Activated T-cell treated with anti-CD3 and anti-CD28 coated beads for 4 hours (primary cell): ENCODE data around the gene TUBB2A.
"Not testable (repeated sequence)": the region's sequence is repeated elsewhere in the genome, so short reads cannot be mapped to it uniquely, and the experiment has no call there.

Experiments used
- DNase-seq: peaks from one replicate; pipeline ENCODE4 v3.0.0-alpha.2; 2020

TUBB2A gene

DNA sequence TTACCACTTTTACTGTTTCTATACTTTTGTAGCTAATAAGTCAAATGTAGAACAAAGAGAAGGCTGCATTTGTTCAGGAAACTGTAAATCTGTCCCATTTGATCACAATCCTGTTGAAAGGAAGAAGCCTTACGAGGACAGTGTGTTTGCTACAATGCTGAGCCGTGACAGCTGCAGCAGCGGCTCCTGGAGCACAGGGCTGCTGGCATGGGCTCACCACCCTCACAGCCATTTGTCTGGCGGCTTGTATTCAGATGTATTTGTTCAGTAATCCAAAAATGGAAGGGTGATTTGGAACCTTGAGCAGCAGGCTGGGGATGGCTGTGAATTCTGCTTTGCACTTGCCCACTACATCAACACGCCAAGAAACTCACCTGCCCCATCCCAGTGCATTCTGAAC lies 5.7 kb downstream of the TUBB2A start:
- DNase-seq = no peak

DNA sequence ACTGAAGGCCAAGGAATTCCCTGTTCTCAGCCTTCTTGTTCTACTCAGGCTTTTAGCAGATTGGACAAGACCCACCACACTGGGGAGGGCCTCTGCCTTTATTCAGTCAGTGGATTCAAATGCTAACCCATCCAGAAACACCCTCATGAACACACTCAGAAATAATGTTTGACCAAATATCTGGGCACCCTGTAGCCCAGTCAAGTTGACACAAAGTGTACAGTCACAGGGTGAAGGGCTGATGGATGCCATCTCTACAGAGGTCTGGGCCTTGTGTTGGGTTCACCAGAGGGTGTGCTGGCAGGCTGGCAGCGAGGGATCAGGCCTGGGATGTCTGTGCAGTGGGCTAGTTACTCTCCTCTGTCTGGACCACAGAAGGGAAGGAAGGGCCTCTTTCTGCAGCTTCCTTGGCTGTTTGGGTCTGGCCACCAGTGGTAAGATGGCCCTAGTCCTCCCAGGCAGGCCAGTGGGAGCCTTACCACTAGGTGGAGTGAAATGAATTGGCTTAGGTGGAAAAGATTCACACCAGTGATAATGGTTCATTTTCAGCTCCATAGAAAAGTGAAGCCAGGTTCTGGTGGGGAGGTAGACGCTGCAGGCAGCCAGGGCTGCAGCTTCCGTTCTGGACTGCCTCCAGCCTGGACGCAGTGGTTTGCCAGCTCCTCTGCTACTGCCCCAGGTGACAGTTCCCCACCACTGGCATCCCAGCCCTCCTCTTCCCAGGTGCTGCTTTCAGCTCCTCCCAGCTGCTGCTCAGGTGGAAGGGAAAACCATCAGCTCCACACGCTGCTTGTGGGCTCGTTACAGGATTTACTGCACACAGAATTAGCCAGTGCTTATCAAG lies 9.2 kb downstream of the TUBB2A start:
- no peak for DNase-seq

DNA sequence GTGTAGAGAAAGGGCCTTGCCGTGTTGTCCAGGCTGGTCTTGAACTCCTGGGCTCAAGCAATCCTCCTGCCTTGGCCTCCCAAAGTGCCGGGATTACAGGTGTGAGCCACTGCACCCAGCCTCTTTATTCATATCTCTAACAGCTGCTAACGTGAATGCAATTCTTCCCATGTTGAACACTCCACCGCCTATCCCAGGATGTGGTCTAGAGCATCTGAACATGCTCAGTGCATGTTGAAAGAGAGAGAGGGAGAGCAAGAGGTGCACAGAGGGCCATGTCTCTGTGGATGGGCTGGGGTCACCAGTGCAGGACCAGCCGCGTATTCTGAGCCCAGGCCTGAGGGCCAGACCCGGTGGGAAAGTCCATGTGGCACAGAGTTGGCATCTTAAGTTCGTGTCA lies 12.8 kb downstream of the TUBB2A start:
- no peak for DNase-seq

DNA sequence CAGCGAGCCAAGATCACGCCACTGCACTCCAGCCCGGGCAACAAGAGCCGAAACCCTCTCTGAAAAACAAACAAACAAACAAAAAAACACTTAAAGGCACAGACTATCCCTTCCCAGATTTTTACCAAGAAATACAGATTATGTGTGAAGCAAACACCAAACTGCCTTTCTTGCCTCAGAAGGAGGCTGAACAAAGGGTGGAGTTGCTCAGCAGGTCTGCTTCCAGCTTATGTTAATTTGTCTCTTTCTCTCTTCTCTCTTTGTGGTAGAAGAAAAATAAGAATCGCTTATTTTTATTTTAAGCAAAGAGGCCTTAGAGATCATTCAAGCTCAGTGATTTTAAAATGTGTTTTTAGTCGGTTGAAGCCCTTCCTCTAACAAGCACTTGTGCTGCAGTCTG lies 14.2 kb downstream of the TUBB2A start:
- DNase-seq = no peak

DNA sequence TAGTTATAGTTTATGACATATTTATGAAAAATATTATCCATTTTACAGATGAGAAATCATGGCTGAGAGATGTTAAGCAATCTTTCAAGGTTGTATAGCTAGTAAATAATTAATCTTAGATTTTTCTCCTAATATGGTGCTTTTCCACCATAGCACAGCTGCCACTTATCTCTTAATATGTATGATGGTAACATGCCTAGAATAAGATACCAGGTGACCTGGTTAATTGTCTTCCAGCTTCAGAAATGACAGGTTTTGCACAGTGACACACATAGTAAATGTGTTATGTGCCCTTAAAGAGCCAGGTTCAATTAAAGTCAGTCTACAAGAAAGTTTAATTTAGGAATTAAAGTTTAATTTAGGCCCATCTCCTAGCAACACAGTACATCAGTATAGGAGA lies 14.8 kb downstream of the TUBB2A start:
- no peak for DNase-seq

DNA sequence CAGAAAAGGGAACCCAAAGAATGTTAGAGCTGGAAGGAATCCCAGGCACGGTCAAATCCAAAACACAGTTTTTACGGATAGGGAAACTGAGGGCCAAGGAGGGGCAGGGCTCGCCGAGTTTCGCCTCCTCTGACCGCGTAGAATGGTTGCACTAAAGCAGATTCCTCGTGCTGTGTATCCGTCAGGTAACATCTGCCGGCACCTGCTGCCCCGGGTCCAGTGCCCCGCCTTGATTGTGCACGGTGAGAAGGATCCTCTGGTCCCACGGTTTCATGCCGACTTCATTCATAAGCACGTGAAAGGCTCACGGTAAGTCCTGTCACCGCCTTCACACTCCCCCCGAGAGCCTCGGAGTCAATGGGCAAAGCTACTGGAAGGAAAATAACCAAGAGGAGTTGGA lies 17.1 kb downstream of the TUBB2A start:
- no peak for DNase-seq

DNA sequence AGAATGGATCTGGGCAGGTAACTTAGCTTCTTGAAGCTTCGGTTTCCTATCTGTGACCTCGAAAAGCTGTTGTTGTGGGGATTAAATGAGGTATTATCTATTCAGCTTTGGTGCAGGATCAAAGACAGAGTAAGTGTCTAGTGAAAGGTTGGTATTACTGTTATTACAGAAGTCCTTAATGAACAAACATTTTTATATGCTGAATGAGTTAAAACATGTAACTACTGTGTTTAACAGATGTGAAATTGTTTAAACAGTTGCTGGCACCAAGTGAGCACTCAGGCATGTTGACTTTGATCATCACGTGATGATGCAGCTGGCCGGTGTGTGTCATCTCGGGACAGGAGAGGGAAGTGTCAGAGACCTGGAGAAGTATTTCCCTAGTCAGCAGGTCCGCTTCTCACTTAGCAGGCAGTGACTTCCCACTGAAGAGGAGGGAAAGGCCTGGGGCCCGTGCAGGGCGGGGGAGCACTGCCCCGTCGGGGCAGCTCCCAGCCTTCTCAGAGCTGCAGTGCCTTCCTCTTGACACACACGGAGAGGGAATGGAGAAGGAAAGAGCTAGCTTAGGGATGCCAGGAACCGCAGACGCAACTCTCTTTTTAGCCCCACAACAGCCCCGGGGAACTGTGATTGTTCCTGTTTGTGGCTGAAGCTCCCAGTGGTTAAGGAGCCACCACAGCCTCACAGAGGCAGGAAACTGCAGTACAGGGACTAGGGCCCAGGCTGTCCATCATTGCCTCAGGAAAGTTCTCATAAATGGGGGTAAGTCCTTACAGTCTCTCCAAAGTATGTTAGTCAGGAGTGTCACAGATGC lies 18.0 kb downstream of the TUBB2A start:
- no peak for DNase-seq

DNA sequence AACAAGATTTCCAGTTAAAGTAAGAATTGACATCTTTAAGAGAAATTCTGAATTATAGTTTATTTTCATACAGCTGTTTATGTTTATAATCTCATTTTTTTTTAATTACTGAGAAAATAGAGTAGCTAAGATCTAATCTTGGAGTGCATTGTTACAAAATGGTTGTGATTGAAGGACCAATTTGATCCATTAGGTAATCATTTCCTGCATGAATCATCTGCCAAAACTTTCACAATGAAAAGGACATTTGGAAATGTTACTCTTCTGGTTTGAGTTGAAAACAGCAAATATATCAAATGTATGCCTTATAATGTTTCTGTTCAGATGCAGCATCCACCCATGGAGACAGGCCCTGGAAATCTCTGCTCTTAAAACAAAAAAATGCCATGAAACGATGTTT lies 19.0 kb downstream of the TUBB2A start:
- DNase-seq = no peak

DNA sequence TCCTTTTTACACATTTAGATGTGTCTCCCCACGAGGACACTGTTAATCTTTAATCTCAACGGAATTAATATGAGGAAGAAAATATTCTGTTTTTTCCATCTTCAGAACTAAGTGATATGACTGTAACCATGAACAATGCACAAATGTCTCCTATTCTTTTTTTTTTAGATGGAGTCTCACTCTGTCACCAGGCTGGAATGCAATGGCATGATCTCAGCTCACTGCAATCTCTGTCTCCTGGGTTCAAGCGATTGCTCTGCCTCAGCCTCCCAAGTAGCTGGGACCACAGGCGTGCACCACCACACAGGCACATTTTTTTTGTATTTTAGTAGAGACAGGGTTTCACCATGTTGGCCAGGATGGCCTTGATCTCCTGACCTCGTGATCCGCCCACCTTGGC lies 19.5 kb downstream of the TUBB2A start:
- DNase-seq = not testable (repeated sequence)

DNA sequence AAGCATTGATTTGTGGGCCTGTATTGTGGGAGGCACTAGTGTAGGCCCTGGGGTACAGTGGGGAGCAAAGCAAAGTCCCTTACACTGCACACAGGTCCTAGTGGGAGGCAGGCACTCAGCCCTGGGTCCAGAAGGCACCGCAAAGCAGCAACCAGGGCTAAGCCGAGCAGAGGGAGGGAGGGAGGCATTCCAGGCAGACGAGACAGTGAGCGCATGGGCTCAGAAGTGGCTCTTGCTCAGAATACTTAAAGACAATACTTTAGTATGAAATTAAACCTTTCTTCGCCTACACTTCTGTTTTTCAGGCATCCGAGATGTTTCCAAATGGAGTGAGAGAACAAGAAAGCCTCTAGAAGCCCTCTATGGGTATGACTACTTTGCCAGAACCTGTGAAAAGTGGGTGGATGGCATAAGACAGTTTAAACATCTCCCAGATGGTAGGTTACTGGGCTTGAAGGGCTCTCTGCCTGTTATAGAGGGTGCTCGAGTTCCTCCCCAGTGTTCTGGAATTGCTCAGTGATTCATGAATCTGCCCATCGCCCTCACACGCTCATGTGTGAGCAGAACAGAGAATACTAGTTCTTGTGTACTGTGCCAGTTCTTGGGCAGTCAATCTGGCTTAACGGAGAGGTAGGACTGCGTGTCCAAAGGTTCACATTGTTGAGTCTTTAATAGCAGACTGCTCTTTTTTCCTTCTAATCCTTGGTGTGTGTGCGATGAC lies 20.1 kb downstream of the TUBB2A start:
- no peak for DNase-seq

DNA sequence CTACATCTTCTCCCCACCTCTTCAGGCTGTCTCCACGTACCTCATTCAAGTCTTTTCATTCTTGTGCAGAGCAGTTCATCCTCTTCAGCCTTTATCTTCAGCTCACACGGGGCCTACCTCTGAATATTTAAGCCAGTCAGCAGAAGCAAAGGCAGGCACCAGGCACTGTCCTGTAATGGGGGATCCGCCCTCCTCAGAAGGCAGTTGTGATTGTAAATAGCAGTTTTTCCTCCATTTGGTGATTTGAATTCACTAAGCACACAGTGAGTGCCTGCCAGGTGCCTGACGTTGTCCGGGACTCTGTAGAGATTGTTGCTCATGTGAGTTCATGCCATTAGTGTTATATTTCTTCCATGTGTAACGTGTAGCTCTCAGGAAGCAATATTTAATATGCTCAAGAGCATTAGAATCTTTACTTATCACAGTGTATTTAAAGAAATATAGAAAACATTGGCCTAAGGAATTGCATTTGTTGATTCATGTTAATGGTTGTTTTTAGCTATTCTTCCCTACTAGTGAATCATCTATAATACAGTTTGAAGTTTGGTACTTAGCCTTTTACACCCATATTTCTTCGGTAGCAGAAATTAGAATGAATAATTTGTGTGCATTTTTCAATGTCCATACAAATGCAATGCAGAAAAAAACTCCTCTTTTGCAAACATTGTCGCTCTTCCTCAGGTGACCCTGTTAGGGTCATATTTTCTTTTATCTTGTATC lies 20.9 kb downstream of the TUBB2A start:
- no peak for DNase-seq

DNA sequence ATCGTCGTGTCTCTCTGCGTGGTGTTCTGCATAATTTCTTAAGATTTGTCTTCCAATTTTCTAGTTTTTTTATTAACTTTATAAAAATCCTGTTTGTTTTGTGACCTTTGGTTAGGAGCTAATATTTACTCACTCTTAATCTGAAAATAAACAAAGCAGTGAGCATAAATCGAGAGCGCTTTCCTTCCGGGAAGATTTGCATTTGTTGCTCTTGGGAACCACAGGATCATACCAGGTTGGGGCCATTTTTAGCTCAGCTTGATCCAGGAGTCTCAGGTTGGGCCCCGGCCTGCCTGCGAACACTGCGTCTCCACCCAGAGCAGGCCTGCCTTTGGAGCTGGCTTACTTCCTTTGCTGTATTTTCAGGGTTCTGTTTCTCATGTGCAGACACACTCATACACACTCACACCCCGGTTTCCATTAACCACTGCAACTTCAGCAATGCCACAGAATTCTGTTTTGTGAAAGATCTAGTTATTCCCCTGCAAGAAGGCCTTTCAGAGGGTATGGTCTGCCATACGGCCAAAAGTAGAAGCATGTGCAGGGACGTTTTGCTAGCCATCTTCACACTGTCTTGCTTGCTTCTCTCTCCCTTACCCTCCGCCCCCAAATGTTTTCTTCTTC lies 21.6 kb downstream of the TUBB2A start:
- no peak for DNase-seq

DNA sequence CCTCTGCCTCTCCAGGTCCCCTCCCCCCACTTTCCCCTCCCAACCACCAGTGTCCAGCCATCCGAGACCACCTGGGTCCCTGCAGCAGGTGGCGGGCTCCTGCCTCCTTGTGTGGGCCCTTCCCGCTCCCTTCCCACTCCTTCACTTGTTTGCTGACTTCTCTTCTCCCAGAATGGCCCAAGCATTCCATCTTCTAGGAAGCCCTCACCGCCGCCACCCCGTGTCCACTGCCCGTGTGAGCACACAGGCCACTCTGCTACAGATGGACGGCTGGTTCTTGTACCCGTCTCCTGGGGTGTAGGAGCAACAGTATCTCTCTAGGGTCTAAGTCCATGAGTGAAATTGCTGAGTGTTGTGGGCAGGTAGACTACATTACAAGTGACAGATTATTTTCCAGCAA lies 23.8 kb downstream of the TUBB2A start:
- no peak for DNase-seq

DNA sequence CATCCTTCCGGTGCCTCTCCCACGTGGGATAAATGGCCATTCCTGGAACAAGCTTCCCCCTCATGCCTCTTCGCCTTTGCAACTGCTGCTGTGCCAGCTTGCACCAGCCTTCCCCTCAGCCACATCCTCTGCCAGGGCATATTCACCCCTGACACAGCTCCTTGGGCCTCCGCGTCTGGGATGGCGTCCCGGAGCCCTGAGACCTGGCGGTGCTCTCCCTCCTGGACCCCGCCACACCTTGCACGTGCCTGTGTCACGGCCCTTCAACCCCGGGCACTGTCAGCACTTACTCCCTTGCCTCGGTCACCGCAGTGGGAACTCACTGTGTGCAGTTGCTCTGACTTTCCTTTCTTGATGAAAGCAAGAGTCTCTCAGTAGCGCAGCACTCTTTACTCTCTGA lies 25.6 kb downstream of the TUBB2A start:
- no peak for DNase-seq

DNA sequence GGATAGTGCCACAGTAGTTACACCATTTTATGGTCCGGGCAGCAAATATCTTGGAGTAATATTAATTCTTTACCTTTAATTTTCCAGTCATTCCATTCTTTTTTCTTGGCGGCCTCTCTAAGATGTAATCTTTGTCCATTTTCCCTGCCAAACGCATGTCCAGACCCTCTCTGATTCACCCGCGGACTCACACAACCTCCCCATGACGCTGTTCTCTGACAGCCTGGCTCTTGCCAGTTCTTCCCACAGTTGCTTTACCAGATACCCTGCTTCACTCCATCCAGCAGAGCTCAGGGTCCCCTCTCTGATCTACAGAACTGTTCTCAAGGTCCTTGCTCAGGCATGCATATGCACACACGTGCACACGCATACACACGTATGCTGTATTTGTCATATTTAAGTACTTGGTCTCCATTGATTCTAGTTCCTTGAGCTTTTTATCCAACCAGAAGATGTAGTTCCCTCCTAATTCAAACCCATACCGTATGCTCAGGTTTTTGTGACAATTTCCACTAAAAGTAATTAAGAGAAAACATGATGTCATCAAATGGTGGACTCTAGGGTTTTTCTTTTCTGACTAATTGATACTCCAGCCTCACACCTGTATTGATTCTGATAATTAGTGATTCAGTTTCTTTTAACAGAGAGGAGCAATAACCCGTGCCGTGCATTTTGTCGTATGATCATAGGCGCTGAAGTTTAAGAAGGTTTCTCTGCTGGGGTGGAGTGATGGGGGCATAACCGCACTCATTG lies 28.8 kb downstream of the TUBB2A start:
- DNase-seq = no peak

DNA sequence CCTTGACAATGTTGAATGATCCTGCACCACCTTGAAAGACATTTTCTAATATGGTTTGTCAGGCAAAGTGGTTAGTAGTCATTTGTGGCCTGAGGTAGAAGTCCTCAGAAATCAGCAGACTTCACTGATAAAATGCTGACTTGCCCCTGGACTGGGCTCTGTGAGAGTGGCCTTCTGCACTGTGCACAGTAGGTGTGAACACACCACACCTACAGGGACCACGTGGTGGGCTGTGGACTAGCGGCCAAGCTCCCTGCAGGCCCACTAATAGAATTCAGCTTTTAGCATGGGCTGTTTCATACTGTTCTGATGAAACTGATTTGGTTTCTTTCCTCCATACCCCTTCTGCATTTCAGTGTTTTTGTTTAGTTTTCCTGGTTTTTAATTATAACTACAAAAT lies 31.5 kb downstream of the TUBB2A start:
- no peak for DNase-seq

DNA sequence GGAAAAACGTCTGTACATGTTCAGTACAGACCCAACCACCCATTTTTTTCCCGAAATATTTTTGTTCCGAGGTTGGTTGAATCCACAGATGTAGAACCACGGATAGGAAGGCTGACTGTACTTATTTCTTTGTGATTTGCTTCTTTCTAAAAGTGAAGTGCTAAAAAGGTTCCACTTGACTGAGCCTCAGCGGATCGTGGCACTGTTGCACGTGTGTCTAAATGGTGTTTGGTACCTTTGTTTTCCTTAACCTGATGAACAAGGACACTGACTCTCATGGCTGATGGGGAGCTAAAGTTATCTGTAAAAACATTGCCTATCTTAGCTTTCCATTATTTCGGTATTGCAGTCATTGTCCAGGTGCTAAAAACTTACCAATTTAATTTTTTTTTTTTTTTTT lies 32.7 kb downstream of the TUBB2A start:
- DNase-seq = no peak

DNA sequence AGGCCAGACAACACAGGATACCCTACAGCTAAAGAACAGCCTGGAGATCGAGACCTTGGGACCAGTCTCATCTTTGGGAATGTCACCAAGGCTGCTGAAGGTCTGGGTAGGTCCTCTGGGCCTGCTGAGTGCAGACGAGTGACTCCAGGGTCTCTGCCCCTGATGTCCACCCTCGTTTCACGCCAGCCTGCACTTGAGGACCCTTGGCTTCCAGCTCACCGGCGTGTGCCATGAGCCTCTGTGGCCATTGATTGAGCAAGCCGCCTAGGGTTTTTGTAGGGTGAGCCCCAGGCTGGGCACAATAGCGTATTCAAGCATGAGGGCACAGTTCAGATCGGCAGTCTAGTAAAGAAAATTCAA lies 34.5 kb downstream of the TUBB2A start:
- DNase-seq = no peak

DNA sequence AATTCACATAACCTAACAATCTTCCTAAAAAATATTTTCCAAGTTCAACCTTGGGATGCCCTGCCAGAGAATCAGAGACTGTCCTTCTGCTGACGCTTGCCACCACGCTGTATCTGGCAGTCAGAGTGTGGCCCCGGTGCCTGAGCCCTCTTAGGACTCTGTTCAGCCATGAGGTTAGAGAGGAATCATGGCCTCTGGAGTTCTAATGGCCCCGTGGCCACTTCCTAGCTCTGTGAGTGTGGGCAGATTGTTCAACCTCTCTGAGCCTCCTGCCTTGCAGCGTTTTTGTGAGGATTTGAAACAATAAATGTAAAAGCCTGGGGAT lies 36.6 kb downstream of the TUBB2A start:
- no peak for DNase-seq

DNA sequence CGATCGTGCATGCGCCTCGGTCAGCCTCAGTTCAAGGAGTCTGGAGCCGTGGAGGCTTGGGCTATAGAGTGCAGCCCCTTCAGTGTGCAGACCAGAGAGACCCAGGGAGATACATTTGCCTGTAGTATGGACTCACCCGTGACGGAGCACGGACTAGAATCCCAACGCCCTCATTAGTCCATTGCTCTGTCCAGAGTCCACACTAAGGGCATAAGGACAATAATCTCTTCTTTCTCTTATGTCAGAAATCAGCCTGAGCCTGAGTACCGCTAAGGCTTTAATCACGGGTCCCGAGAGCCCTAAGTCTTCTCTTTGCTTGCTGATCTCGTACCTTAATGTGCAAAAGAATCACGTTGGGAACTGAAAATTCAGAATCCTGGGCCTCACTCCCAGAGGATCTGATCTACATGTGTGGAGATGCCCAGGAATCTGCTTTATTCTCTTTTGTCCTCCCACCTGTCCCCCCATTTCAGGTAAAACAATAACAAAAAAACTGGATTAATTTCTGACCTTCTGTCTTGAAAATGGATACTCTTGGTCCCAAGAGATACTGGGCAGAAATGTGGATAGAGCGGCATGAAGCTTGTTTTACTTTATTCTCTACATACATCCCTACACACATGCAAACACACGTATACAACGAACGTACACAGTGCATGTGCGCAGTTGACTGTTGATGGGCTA lies 38.2 kb downstream of the TUBB2A start:
- DNase-seq = no peak

DNA sequence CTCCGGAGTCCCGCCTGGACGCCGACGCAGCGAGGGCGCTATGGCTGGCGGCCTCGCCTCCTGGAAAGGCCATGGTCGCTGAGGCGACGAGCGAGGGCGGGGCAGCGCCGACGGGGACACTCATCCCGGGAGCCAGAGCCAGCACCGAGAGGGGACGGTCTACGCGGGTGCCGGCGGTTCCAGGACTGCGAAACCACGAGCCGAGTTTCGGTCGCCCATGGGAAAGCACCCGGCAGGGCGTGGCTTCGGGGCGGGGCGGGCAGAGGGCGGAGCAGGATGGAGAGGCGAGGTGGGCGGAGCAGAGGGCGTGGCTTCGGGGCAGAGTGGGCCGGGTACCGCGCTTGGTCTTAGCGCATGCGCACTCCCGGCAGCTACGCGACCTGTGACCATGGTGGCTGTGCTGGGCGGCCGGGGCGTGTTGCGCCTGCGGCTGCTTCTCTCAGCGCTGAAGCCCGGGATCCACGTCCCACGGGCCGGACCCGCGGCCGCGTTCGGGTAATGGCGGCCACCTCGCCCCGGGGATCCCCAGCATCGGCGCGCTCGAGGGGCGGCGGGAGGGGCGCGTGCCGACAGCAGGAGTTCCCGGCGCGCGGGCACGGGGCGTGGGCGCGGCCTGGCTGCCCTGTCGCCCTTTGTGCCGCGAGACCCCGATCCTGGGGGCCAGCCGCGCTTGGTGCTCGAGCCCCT lies 38.8 kb downstream of the TUBB2A start, which contains the start of gene BPHL:
TSS of gene BPHL (plus strand) at position 359 of the 687 bp plus-strand sequence. CDS start at position 389, 30 bp downstream.
- DNase-seq = peak; percentile 100
